HEK293T (cell line): ENCODE results near the gene DCDC2B.

Experiments used
- BHLHE40 ChIP-seq: fragments of 450-650 bp; IDR thresholded peaks from 2 replicates; pipeline ENCODE4 v1.6.1; 2016; ENCODE audit warnings: mild to moderate bottlenecking, moderate library complexity, borderline replicate concordance
- FOXA1 ChIP-seq: fragments of 450-650 bp; IDR thresholded peaks from 2 replicates; pipeline ENCODE4 v1.6.1; 2016; ENCODE audit warnings: mild to moderate bottlenecking
- FOXK2 ChIP-seq: fragments of 450-650 bp; IDR thresholded peaks from 2 replicates; pipeline ENCODE4 v1.6.1; 2016; ENCODE audit warnings: mild to moderate bottlenecking
- FOXM1 ChIP-seq: fragments of 450-650 bp; IDR thresholded peaks from 2 replicates; pipeline ENCODE4 v1.6.1; 2017; ENCODE audit warnings: mild to moderate bottlenecking, borderline replicate concordance
- PKNOX1 ChIP-seq: fragments of 450-650 bp; IDR thresholded peaks from 2 replicates; pipeline ENCODE4 v1.6.1; 2016
- TARDBP ChIP-seq: fragments of 450-650 bp; IDR thresholded peaks from 2 replicates; pipeline ENCODE4 v1.6.1; 2016

GRCh38 chr1:32195531-32195930 is 13.4 kb upstream of the DCDC2B start:
- TF ChIP-seq PKNOX1 (no peak), TARDBP (no peak), FOXA1 (no peak), BHLHE40 (no peak), FOXM1 (no peak), FOXK2 (no peak)
